BJ (cell line): ENCODE data around the gene RITA1. TPM values are rescaled to one million over a fixed set of nuclear protein-coding genes. Genes with fewer than 3 reads are reported as not detected.

ENCODE experiments used
- CTCF ChIA-PET: fragments of 350-600 bp; formaldehyde crosslinking; extraction: SDS; loops from one replicate; lab custom pipeline; 2021; ENCODE audit warnings: antibody characterized with exemption, inconsistent platforms; lab: Yijun Ruan, JAX
- POLR2A ChIA-PET: fragments of 300-600 bp; sonication (Branson Sonifier 250); formaldehyde crosslinking; extraction: SDS; loops from one replicate; lab custom pipeline; 2021; ENCODE audit warnings: antibody characterized with exemption; lab: Charles Lee
- DNase-seq: peaks from one replicate; pipeline ENCODE4 v3.0.0-alpha.2; 2011; ENCODE audit warnings: low read depth
- H3K27me3 ChIP-seq: 2 replicates; pipeline ENCODE4 v1.6.0; 2011; ENCODE audit warnings: low read length; ENCODE audit not compliant: control insufficient read depth, insufficient read depth
- H3K36me3 ChIP-seq: 2 replicates; pipeline ENCODE4 v1.5.1; 2011; ENCODE audit warnings: low read length; ENCODE audit not compliant: control insufficient read depth, insufficient read depth
- H3K4me3 ChIP-seq: 2 replicates; pipeline ENCODE4 v1.5.1; 2011; ENCODE audit warnings: low read depth, mild to moderate bottlenecking, control low read depth, low read length
- CTCF ChIP-seq: IDR thresholded peaks from 2 replicates; pipeline ENCODE4 v1.5.1; 2011; ENCODE audit warnings: low read depth, mild to moderate bottlenecking, control low read depth, inconsistent platforms, low read length, moderate library complexity; ENCODE audit not compliant: insufficient read depth
- polyA plus RNA-seq: library from polyadenylated mRNA; depleted of rRNA; stranded (reverse); fragments of >200 nt; gene quantifications from 2 replicates; pipeline ENCODE4 v1.2.3, GENCODE V29; 2011

RITA1 gene
- polyA plus RNA-seq, 1 experiment: 19.4 TPM

- CTCF ChIA-PET: interaction anchor here (0.8 to 7.2 kb wide), 3 partner anchors 19 to 105 kb away, joined by 3 to 54 read pairs (median 31); no protein-coding TSS in a partner anchor
- Histone ChIP-seq H3K36me3 (peaks cover 16% of the 10 kb centered on the region), H3K4me3 (no peak overlapping the region), H3K27me3 (peaks cover 23% of the 10 kb centered on the region)
- no peak for TF ChIP-seq CTCF
- POLR2A ChIA-PET: no interaction called here
- no peak for DNase-seq
Observed at GRCh38 chr12:113155060-113155459, 30.5 kb upstream of the RITA1 start.

- POLR2A ChIA-PET: no interaction called here
- CTCF ChIA-PET: interaction anchor here (5.2 to 7.2 kb wide), 2 partner anchors 18 to 106 kb away, joined by 31 to 54 read pairs; no protein-coding TSS in a partner anchor
- no peak overlapping the region for H3K4me3 ChIP-seq
- peaks cover 18% of the 10 kb centered on the region for H3K36me3 ChIP-seq
- no peak for TF ChIP-seq CTCF
- DNase-seq: no peak
- peaks cover 23% of the 10 kb centered on the region for H3K27me3 ChIP-seq
Observed at GRCh38 chr12:113155646-113156045, 29.9 kb upstream of the RITA1 start.

GRCh38 chr12:113157218-113157859 lies 28.2 kb upstream of the RITA1 start:
- TF ChIP-seq CTCF: no peak
- CTCF ChIA-PET: interaction anchor here (0.9 to 5.2 kb wide), 3 partner anchors 16 to 268 kb away, joined by 3 to 31 read pairs (median 4); no protein-coding TSS in a partner anchor
- peaks cover 18% of the 10 kb centered on the region for H3K27me3 ChIP-seq
- peaks cover 24% of the 10 kb centered on the region for H3K36me3 ChIP-seq
- POLR2A ChIA-PET: no interaction called here
- no peak overlapping the region for H3K4me3 ChIP-seq
- DNase-seq: no peak

- ChIA-PET CTCF (interaction anchor here (1.0 kb wide), 1 partner anchor 14 kb away, joined by 3 read pairs; no protein-coding TSS in a partner anchor), POLR2A (no interaction called here)
Observed at GRCh38 chr12:113158439-113159203, 26.9 kb upstream of the RITA1 start.

More at GRCh38 chr12:113158439-113159203, 26.9 kb upstream of the RITA1 start:
- Histone ChIP-seq H3K27me3 (peaks cover 14% of the 10 kb centered on the region), H3K36me3 (peaks cover 31% of the 10 kb centered on the region), H3K4me3 (no peak overlapping the region)
- DNase-seq: no peak
- no peak for TF ChIP-seq CTCF
